Mononuclear cell (primary cell): ENCODE data around the gene OR6S1. TPM values are rescaled to one million over a fixed set of nuclear protein-coding genes. Genes with fewer than 3 reads are reported as not detected.
"Not testable (repeated sequence)": the region's sequence is repeated elsewhere in the genome, so short reads cannot be mapped to it uniquely, and the experiment has no call there.

ENCODE experiments used
- H3K27me3 ChIP-seq: 2 replicates; pipeline ENCODE4 v1.6.0; 2011; ENCODE audit warnings: low read length, control low read depth; ENCODE audit not compliant: insufficient read depth
- H3K4me1 ChIP-seq: 2 replicates; pipeline ENCODE4 v1.5.1; 2011; ENCODE audit warnings: mild to moderate bottlenecking, low read length, control low read depth; ENCODE audit not compliant: insufficient read depth
- H3K4me3 ChIP-seq: 2 replicates; pipeline ENCODE4 v1.5.1; 2011; ENCODE audit warnings: mild to moderate bottlenecking, low read length, moderate library complexity
- H3K9me3 ChIP-seq: 2 replicates; pipeline ENCODE4 v1.5.1; 2011; ENCODE audit warnings: low read depth, mild to moderate bottlenecking, control low read depth, low read length
- total RNA-seq: library from RNA; depleted of rRNA; stranded (reverse); fragments of >200 nt; gene quantifications from one replicate; pipeline ENCODE4 v1.2.3, GENCODE V29; 2012

The OR6S1 gene
- total RNA-seq, 1 donor = not detected

DNA sequence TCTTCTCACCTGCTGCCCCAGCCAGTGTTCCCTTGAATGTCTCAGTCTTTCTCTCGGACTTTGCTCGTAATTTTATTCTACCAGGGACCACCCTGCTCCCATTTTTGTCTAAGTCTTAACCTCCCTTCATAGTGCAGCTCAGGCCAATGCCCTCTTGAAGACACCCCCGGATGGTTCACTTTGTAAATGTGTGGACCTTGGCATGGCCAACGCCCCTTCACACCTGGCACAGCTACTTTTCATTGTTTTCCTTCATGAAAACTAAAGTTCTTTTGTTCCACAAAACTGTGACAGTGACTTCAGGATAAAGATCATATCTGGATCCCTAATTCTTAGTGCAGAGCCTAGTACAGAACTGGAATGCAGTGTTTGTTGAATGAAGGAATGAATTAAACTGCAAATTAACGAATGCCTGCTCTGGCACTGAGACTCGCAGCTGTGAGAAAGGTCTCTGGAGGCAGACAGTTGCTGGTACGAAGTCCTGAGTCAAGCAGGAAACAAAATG, 39.4 kb upstream of the OR6S1 start:
- Histone ChIP-seq H3K4me1 (peaks cover 52% of the 10 kb centered on the region), H3K4me3 (peak overlapping the region; percentile 93), H3K9me3 (no peaks in the 10 kb centered on the region), H3K27me3 (no peaks in the 10 kb centered on the region)

DNA sequence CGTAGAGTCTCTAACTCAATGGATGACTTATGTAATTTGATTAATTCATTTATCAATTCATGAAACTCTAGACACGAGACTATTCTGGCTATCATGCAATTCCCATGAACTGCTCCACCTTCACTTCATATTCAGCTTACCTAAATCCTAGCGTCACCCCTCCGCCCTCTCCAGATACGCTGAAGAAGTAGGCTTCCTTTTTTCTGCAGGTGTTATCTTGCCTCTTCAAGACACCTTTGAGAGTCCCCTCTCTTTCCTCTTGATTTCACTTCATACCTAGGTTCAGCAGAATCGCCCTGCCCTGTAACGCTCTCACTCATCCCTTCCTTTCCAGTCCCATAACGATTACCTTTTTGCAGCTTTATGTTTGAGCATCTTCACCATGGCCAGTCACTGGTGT, 38.9 kb upstream of the OR6S1 start:
- H3K4me1 ChIP-seq = peaks cover 47% of the 10 kb centered on the region
- no peaks in the 10 kb centered on the region for H3K27me3 ChIP-seq
- H3K4me3 ChIP-seq = no peak overlapping the region
- no peaks in the 10 kb centered on the region for H3K9me3 ChIP-seq

DNA sequence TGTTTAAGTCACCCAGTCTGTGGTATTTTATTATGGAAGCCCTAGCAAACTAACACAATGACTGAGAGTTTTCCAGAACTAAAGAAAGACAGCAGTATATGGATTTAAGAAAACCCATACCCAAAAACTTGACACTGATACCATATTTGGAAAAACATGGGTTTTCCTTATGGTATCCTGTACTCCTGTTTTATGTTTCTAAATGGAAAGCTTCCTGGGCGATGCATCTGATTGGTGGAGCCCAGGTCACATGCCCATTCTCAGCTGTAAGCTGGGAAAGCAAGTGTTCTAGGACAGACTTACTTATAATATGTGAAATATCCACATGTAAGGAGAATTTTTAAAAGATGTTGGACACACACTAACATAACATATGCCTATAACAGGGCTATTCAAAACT, 38.4 kb upstream of the OR6S1 start:
- Histone ChIP-seq H3K4me1 (peaks cover 42% of the 10 kb centered on the region), H3K27me3 (no peaks in the 10 kb centered on the region), H3K4me3 (no peak overlapping the region), H3K9me3 (no peaks in the 10 kb centered on the region)

DNA sequence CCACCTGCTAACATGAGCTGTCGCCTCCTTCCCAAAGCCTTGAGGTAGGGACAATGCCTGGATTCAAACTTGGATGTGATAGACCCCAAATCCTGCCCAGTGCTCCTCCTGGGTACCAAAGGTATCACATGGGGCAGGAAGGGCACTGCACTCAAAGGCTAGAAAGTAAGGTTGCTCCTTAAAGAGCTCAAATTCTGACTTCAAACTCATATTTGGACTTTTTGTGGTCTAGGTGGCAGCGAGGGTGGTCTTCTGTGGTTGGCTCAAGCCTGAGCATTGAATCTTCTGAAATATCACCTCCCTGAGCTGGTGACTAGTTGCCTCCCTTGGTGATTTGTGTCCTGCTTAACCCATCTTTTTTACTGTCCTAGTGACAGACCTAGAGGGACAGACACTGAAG, 34.6 kb upstream of the OR6S1 start:
- Histone ChIP-seq H3K27me3 (no peaks in the 10 kb centered on the region), H3K4me1 (peaks cover 17% of the 10 kb centered on the region), H3K9me3 (no peaks in the 10 kb centered on the region), H3K4me3 (no peak overlapping the region)

DNA sequence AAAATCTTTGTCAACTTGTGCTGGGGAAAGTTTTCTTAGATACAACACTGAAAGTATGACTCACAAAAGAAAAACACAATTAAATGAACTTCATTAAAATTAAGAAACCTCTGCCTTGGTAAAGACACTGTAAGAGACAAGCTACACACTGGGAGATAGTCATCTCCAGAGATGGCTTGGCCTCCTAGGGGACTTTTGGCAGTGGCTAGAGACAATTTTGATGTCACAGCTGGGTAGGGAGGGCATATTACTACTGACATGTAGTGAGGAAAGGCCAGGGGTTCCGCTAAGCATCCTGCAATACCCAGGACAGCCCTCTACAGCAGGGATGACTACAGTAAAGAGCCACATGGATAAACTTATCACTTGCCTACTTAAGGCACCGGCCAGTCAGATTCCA, 34.2 kb upstream of the OR6S1 start:
- H3K4me3 ChIP-seq = no peak overlapping the region
- no peaks in the 10 kb centered on the region for H3K27me3 ChIP-seq
- peaks cover 13% of the 10 kb centered on the region for H3K4me1 ChIP-seq
- H3K9me3 ChIP-seq = no peaks in the 10 kb centered on the region

DNA sequence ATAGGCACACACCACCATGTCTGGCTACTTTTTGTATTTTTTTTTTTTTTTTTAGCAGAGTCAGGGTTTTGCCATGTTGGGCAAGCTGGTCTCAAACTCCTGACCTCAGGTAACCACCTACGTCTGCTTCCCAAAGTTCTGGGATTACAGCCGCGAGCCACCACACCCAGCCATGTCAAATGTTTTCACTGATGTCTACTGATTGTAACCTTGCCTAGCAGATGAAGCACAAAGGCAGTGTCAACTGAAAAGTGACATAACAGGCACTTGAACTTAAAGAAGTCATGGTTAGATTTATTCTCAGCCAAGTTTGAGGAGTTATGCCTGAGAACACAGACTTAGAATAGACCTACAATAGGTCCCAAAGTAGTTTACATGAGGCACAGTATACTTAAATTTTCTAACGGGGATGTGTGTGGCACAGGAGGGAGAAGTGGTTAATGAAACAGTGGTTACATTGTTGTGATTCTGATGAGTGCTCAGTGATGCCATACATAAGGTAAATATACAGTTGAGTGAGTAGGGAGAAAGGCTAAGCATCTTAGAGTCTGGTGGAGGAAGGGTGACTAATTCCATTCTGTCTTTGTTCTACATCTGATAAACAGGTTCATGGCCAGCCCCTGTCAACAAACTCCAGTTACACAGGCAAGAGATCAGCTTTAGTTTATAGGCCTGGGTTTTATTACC, 30.2 kb upstream of the OR6S1 start:
- H3K4me1 ChIP-seq = peaks cover 21% of the 10 kb centered on the region
- H3K4me3 ChIP-seq = no peak overlapping the region
- H3K9me3 ChIP-seq = no peaks in the 10 kb centered on the region
- no peaks in the 10 kb centered on the region for H3K27me3 ChIP-seq

DNA sequence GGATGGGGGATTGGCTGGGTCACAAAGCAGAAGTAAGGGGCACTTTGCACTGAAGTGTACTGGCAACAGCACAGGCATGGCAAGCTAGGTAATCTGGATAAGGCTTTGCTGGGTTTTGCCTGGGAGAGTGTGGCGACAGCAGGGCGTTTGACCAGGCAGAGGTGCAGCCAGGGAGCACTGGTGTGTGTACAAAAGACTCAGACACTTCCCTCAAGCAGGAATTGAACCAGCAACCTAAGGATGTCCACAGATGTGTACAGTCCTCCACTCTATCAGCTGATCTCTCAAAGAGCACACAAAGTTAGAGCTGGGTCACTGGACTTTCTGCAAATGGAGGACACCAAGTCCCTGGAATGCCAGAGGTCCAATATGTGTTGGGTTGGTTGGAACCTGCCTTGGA, 27.5 kb upstream of the OR6S1 start:
- H3K9me3 ChIP-seq = no peaks in the 10 kb centered on the region
- peaks cover 25% of the 10 kb centered on the region for H3K4me1 ChIP-seq
- H3K4me3 ChIP-seq = no peak overlapping the region
- H3K27me3 ChIP-seq = no peaks in the 10 kb centered on the region

DNA sequence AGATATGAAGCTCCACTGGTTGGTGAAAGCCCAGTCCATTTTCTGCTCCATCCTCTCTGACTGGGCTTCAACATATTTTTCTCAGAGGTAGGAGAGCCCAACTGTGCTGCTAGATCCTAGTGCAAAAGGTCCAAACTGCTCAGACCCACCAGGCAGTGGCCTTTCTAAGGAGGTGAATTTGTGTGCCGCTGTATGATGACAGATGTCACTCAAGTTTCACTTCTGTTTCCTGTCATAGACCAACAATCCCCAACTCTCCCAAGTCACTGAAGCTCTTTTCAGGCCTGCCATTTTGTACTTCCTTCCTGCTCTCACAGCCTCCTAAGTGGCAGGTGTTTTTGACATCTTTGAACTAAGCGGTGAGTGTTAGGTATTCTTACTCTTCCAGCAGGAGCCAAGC, 26.5 kb upstream of the OR6S1 start:
- H3K9me3 ChIP-seq = no peaks in the 10 kb centered on the region
- H3K4me3 ChIP-seq = no peak overlapping the region
- H3K27me3 ChIP-seq = no peaks in the 10 kb centered on the region
- peaks cover 35% of the 10 kb centered on the region for H3K4me1 ChIP-seq

DNA sequence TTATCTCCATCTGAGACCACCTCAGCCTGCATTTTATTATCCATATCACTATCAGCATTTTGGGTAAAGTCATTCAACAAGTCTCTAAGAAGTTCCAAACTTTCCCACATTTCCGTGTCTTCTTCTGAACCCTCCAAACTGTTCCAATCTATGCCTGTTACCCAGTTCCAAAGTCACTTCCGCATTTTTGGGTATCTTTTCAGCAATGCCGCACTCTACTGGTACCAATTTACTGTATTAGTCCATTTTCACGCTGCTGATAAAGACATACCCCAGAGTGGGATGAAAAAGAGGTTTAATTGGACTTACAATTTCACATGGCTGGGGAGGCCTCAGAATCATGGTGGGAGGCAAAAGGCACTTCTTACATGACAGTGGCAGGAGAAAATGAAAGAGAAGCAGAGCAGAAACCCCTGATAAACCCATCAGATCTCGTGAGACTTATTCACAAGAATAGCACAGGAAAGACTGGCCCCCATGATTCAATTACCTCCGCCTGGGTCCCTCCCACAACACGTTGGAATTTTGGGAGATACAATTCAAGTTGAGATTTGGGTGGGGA, 25.0 kb upstream of the OR6S1 start:
- H3K27me3 ChIP-seq, H3K9me3 ChIP-seq, H3K4me3 ChIP-seq: not testable (repeated sequence)
- peaks cover 40% of the 10 kb centered on the region for H3K4me1 ChIP-seq

DNA sequence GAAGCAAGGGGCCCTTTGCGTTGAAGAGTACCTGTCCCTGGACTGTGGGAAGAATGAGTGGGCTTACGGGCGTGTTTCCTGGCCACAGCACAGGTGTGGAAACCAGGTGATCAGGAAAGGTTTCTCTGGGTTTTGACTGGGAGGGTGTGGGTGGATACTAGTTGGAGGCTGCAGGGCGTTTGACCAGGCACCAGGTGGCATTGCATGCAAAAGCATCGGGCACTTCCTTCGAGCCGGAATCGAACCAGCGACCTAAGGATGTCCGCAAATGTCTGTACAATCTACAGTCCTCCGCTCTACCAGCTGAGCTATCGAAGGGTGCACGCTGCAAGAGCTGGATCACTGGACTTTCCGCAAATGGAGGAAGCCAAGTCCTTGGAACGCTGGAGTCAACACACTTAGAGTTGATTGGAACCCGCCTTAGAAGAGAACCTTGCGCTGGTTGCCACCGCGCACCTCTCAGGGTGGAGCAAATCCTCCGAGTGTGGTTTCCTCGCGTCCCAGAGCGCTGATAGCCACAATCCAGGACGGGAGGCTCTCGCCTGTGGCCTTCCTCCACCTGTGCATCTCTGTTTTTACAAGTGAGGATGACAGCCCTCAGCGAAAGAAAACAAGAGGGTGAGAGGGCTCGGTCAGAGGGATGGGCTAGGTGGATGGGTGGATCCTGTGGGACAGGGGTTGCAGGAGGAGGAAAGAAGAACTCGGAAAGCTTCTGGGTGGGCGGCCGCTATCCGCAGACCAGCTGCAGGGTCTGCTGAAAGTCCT, 21.7 kb upstream of the OR6S1 start:
- H3K4me3 ChIP-seq = peak overlapping the region; percentile 17
- no peaks in the 10 kb centered on the region for H3K9me3 ChIP-seq
- H3K27me3 ChIP-seq = peaks cover 6% of the 10 kb centered on the region
- peaks cover 30% of the 10 kb centered on the region for H3K4me1 ChIP-seq

DNA sequence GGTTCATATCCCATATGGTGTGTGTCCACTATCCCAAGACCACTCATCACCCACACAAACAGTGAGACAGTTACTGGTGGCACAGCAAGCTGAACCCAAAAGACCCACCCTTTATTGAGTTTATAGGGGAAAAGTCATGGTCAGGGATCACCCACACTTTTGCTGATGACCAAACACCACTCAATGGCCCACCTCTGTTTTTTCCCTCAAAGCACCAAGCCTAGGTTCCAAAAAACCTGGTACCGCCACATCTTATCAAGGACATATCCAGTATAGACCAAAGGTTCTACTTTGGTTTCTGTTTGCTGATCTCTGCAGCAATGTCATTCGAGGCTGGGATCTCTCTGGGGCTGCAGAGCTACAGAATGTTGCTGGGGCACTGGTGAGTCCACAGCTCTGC, 19.7 kb upstream of the OR6S1 start:
- no peaks in the 10 kb centered on the region for H3K9me3 ChIP-seq
- peaks cover 19% of the 10 kb centered on the region for H3K4me1 ChIP-seq
- no peak overlapping the region for H3K4me3 ChIP-seq
- H3K27me3 ChIP-seq = peaks cover 19% of the 10 kb centered on the region

DNA sequence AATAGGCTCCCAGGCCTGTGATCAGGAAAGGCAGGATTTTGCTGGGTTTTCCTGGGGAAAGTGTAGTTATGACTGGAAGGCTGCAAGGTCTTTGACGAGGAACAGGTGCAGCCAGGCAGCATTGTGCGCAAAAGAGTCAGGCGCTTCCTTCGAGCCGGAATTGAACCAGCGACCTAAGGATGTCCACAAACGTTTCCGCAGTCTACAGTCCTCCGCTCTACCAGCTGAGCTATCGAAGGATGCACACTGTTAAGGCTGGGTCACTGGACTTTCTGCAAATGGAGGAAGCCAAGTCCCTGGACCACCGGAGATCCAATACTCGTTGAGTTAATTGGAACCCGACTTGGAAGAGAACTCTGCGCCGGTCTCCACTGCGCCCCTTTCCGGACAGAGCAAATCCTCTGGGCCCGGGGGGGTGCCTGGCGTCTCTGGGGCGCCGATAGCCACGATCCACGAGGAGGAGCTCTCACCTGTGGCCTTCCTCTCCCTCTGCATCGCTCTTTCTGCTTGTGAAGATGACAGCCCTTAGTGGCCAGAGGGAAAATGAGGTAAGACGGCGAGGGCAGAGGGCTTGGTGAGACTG, 18.4 kb upstream of the OR6S1 start:
- Histone ChIP-seq H3K4me1 (peaks cover 19% of the 10 kb centered on the region), H3K27me3 (peaks cover 30% of the 10 kb centered on the region)

DNA sequence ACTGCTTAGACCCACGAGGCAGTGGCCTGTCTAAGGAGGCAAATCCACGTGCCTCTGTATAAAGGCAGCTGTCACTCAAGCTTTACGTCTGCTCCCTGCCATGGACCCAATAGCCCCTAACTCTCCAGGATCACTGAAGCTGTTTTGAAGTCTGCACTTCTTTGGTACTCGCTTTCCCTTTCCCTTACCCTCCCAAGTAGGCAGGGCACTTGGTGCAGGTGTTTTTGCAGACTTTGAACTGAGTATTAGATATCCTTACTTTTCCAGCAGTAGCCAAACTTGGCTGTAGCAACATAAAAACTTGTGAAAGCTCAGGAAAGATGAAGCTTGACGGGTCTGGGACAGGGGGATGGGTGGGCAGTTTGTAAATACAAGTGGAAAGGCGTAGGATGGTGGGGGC, 17.8 kb upstream of the OR6S1 start:
- Histone ChIP-seq H3K9me3 (no peaks in the 10 kb centered on the region), H3K27me3 (peaks cover 30% of the 10 kb centered on the region), H3K4me1 (peaks cover 19% of the 10 kb centered on the region), H3K4me3 (no peak overlapping the region)

More for the DNA sequence above, 18.4 kb upstream of the OR6S1 start:
- Histone ChIP-seq H3K9me3 (no peaks in the 10 kb centered on the region), H3K4me3 (no peak overlapping the region)

DNA sequence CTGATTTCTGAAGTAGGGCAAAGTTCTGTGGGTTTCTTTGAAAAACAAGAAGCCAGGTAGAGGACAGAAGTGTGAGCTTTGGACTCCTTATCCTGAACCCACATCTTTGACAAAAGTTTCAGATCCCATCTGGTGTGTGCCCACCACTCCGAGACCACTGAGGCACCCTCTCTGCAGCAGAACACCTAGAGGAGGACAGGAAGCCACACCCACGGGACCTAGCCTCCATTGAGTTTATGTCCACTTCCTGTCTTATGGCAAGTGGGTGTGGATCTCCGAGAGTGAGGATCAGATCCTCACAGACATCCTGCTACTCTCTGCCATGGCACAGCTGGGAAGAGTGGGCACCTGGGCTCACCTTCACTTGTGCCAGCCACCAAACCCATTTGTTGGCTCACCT, 16.8 kb upstream of the OR6S1 start:
- peaks cover 40% of the 10 kb centered on the region for H3K27me3 ChIP-seq
- H3K4me3 ChIP-seq = no peak overlapping the region
- peaks cover 13% of the 10 kb centered on the region for H3K4me1 ChIP-seq
- H3K9me3 ChIP-seq = no peaks in the 10 kb centered on the region
